GM06990 (cell line): ENCODE results near the gene CCDC12.

ENCODE experiments used
- DNase-seq: peaks from one replicate; pipeline ENCODE4 v3.0.0-alpha.2; 2011; ENCODE audit not compliant: insufficient read length; ENCODE audit errors: extremely low read depth
- H3K27me3 ChIP-seq: replicated peaks from 2 replicates; pipeline ENCODE4 v1.6.0; 2011; ENCODE audit warnings: low read length; ENCODE audit not compliant: control insufficient read depth, insufficient read depth
- H3K36me3 ChIP-seq: 2 replicates; pipeline ENCODE4 v1.5.1; 2011; ENCODE audit warnings: low read length; ENCODE audit not compliant: control insufficient read depth, insufficient read depth
- H3K4me3 ChIP-seq: replicated peaks from 2 replicates; pipeline ENCODE4 v1.5.1; 2011; ENCODE audit warnings: low read depth, mild to moderate bottlenecking, control low read depth, low read length
- CTCF ChIP-seq: IDR thresholded peaks from 2 replicates; pipeline ENCODE4 v1.5.1; 2011; ENCODE audit warnings: low read length, control low read depth, mild to moderate bottlenecking, inconsistent platforms; ENCODE audit not compliant: insufficient read depth, poor library complexity, severe bottlenecking

CCDC12 gene

GRCh38 chr3:47017504-47018268 is 41.1 kb upstream of the CCDC12 start:
- Histone ChIP-seq H3K36me3 (peaks cover 20% of the 10 kb centered on the region), H3K27me3 (no peaks in the 10 kb centered on the region), H3K4me3 (no peak overlapping the region)
- no peak for DNase-seq
- TF ChIP-seq CTCF: no peak

- Histone ChIP-seq H3K36me3 (peaks cover 21% of the 10 kb centered on the region), H3K4me3 (no peak overlapping the region), H3K27me3 (no peaks in the 10 kb centered on the region)
- no peak for TF ChIP-seq CTCF
- no peak for DNase-seq
Observed at GRCh38 chr3:47016934-47017435, 40.4 kb upstream of the CCDC12 start.

- H3K27me3 ChIP-seq: no peaks in the 10 kb centered on the region
- no peak overlapping the region for H3K4me3 ChIP-seq
- peaks cover 21% of the 10 kb centered on the region for H3K36me3 ChIP-seq
- no peak for DNase-seq
- no peak for TF ChIP-seq CTCF
Observed at GRCh38 chr3:47016086-47016933, 39.8 kb upstream of the CCDC12 start.

- H3K36me3 ChIP-seq: peaks cover 23% of the 10 kb centered on the region
- no peak for TF ChIP-seq CTCF
- DNase-seq: no peak
- no peak overlapping the region for H3K4me3 ChIP-seq
- no peaks in the 10 kb centered on the region for H3K27me3 ChIP-seq
Observed at GRCh38 chr3:47015151-47015550, 38.6 kb upstream of the CCDC12 start.

- TF ChIP-seq CTCF: no peak
- no peaks in the 10 kb centered on the region for H3K27me3 ChIP-seq
- H3K4me3 ChIP-seq: no peak overlapping the region
- no peak for DNase-seq
- H3K36me3 ChIP-seq: peaks cover 23% of the 10 kb centered on the region
Observed at GRCh38 chr3:47014036-47014435, 37.5 kb upstream of the CCDC12 start.
